GM18498 (cell line): ENCODE data around the gene OR13C2.
"Not testable (repeated sequence)": the region's sequence is repeated elsewhere in the genome, so short reads cannot be mapped to it uniquely, and the experiment has no call there.

Experiments
- ATAC-seq: cut with Tn5 transposase; IDR thresholded peaks from one replicate; pipeline ENCODE4 v1.9.1; 2021; ENCODE audit warnings: mild to moderate bottlenecking, moderate library complexity; ENCODE audit not compliant: unreplicated experiment

Gene OR13C2

DNA sequence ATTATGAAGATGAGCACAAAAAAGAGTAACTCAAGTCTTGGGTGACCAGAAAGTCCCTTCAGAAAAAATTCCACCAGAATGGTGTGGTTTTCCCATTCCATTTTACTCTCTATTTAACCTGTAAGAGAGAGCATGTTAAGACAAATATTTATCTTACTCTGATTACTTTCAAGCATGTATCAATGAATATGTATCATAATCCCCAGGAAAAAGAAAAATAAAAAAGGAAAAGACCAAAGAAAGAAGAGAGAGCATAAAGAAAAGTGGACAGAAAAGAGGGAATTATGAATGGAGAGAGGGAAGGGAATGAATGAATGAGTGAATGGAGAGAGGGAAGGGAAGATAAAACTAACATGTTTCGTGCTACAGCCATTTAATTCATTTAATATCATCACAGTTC, at the start of gene OR13C2:
TSS of gene OR13C2 (minus strand) at position 101 of the 400 bp plus-strand sequence. CDS start at position 101, 0 bp downstream.
- not testable (repeated sequence) for ATAC-seq

GRCh38 chr9:104635456-104635855, 30.0 kb upstream of the OR13C2 start:
- ATAC-seq: no peak

DNA sequence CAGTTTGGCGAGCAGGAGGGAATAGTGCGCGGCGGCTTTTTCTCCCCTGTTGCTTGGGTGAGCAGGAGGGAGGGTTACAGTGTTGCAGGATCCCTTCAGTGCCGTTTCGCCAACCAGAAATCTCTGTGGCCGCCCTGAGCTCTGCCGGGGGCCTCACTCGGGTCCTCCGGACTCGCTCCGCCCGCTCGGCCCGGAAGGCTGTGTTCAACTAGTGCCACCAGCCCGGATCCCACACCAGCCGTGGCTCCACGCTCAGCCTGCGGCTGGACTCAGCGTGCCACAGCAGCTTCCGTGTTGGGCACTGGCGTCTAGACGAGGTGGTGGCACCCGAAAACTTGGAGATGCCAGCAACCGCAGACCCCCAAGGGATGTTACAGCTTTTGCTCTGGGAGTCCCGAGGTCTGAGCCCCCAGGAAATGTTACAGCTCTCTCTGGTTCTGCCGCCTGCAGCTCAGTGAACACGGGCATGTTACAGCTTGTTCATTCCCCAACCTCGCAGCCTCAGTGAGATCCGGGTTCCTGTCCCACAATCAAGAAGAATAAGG, 28.6 kb upstream of the OR13C2 start:
- ATAC-seq: no peak

DNA sequence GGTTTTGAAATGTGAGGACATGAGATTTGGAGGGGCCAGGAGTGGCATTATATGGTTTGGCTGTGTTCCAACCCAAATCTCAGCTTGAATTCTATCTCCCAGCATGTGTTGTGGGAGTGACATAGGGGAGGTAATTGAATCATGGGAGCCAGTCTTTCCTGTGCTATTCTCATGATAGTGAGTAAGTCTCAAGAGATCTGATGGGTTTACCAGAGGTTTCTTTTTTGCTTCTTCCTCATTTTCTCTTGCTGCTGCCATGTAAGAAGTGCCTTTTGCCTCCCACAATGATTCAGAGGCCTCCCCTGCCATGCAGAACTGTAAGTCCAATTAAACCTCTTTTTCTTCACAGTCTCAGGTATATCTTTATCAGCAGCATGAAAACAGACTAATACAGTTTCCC, 20.5 kb upstream of the OR13C2 start:
- ATAC-seq: not testable (repeated sequence)

DNA sequence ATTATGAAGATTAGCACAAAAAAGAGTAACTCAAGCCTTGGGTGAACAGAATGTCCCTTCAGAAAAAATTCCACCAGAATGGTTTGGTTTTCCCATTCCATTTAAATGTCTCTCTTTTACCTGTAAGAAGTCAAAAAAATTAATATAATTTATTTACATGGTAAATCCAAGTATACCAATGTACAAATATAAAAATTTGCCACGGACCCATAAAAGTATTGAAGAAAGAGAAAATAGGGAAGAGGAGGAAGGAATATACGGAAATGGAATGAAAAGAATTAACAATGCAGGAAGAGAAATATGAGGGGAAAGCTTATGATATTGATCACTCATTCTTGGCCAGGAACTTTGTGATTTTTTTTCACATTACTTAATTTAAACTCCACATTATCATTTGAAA, 12.7 kb upstream of the OR13C2 start, which contains the start of gene OR13C9:
TSS of gene OR13C9 (minus strand) at position 101 of the 400 bp plus-strand sequence. CDS start at position 101, 0 bp downstream.
- ATAC-seq: no peak

- no peak for ATAC-seq
Observed at GRCh38 chr9:104617418-104617817, 12.0 kb upstream of the OR13C2 start.

- no peak for ATAC-seq
Observed at GRCh38 chr9:104611213-104611612, 5.8 kb upstream of the OR13C2 start.

- no peak for ATAC-seq
Observed at GRCh38 chr9:104608336-104608735, 2.9 kb upstream of the OR13C2 start.

GRCh38 chr9:104606152-104606551, 725 bp upstream of the OR13C2 start:
- ATAC-seq: no peak

- ATAC-seq: no peak
Observed at GRCh38 chr9:104604801-104605200, 626 bp downstream of the OR13C2 start.

GRCh38 chr9:104599313-104599712, 6.1 kb downstream of the OR13C2 start, which contains the start of gene OR13C5:
OR13C5 (minus strand) TSS chr9:104599413; CDS start chr9:104599413, 0 bp downstream.
- ATAC-seq: not testable (repeated sequence)

- not testable (repeated sequence) for ATAC-seq
Observed at GRCh38 chr9:104598749-104599148, 6.7 kb downstream of the OR13C2 start.

DNA sequence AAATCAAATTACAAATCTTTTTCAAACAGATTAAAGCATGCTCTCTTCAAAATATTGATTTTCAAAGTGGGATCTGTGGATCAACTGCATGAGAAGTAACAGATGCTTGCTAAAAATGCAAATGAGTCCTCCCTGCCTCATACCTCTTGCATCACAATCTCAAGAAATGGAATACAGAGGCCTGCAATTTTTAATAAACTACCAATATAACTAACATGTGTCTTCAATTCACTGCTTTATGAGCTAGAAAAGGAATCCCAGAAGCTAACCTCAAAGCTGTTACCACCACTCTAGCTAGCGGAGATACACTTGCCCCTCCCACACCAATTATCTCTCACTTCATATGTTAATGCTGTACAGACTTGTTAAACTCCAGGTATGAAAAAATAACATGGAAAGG, 15.8 kb downstream of the OR13C2 start:
- ATAC-seq: no peak

DNA sequence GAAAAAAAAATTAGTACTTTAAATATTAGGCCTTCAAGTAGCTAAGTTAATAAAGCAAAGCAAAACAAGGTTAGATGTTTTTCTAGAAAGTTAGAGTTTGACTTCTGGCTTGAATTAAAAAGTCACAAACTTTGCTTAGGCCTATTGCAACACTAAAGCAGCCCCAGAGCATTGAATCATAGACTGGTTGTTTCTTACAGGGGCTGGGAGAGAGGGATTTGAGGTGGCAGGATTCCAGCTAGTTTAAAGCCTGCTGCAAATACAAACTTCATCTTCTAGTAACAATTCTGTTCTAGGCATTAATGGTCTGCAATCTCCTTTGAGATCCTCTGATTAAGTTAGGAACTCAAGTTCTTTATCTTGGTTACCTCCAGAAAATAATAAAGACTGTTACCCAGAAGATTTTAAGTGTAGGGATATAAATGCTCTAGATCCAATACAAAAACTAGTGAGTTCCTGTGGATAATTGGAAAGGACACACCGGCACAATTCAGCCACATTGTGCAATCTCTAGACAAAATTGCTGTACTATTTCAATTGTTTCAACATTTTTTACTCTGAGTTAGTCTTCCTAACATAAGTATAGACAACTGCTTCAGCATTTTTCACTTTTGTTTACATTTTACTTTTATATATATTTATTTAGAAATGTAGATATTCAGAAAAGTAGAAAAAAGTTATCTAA, 18.8 kb downstream of the OR13C2 start:
- no peak for ATAC-seq

GRCh38 chr9:104580562-104580961, 24.9 kb downstream of the OR13C2 start:
- ATAC-seq: no peak

DNA sequence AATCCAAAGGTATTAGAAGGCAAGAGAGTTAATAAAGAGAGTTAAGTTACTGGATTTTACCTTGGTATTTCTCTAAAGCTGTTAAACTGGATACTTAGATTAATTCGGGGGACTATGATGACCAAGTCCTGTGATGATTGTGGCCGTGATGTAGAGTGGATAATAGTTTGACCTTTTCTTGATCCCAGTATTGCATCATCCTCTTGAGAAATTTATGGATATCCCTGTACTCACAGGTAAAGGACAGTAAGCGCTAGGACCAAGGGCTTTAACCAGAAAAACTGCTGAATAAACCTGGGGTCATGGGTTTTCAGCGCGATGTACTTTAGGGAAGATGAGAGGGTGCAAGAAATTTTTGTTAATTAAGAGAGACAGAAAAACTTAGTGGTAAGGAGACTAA, 28.2 kb downstream of the OR13C2 start:
- ATAC-seq: no peak

- no peak for ATAC-seq
Observed at GRCh38 chr9:104575456-104575855, 30.0 kb downstream of the OR13C2 start.

DNA sequence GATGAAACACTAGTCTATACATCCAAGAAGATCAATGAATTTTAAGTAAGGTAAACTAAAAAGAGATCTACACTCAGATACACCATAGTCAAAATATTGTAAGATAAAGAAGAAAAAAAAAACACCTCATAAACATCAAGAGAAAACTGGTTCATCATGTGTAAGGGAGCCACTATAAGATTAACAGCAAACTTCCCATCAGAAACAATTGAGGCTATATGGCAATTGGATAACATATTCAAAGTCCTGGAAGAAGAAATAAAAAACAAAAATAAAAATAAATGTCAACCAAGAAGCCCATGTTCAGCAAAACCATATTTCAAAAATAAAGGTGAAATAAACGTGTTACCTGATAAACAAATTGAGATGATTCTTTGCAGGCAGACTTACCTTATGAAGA, 32.8 kb downstream of the OR13C2 start:
- no peak for ATAC-seq

DNA sequence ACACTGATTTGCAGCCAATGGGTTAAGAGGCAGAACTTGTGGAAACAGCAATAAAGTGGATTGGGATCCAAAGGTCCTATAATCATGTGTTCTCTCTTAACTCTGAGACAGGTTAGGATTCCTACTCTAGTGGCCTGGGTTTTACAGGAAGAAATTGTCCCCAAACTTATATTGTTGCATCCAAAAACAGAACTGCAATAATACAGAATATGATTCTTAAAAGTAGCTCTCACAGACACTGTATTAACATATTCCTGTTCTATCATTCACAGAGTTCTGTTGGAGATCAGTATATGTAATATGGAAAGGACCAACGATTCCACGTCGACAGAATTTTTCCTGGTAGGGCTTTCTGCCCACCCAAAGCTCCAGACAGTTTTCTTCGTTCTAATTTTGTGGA, 36.6 kb downstream of the OR13C2 start, which contains the start of gene OR13C8:
TSS of gene OR13C8 (plus strand) at position 301 of the 400 bp plus-strand sequence. CDS start at position 301, 0 bp downstream.
- no peak for ATAC-seq

DNA sequence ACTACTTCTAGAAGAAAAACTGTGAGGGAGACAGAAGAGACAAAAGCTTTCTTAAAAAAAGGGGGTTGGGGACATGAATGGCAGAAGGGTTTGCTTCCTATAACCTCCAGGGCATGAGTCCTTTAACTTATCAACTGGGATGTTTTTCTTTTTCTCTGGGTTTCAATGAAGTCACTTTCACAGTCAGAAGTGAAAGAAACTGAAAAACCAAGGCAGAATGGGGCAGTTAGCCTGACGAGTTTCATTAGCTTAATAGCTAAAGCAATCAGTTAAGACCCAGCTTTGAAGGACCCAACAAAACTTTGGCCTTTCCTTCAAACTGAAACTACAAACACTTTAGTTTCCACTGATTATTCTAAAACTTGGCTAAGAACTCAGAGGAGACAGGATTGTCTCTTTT, 41.1 kb downstream of the OR13C2 start:
- ATAC-seq: no peak

GRCh38 chr9:104556830-104557634, 48.4 kb downstream of the OR13C2 start:
- ATAC-seq: no peak

- ATAC-seq: no peak
Observed at GRCh38 chr9:104555521-104555920, 49.9 kb downstream of the OR13C2 start.
